OCI-LY1 (cell line): ENCODE results near the gene IL26.

Experiments used
- H2AFZ ChIP-seq: fragments of 200-600 bp; sonication (generic), shearing (Covaris generic); 2 replicates; pipeline ENCODE4 v1.6.0; 2014; ENCODE audit warnings: antibody characterized with exemption, mild to moderate bottlenecking, low read length
- H3F3A ChIP-seq: fragments of 200-600 bp; sonication (generic), shearing (Covaris generic); 2 replicates; pipeline ENCODE4 v1.6.0; 2014; ENCODE audit warnings: mild to moderate bottlenecking, antibody characterized with exemption, low read length, moderate library complexity; ENCODE audit not compliant: insufficient read depth
- H3K27ac ChIP-seq: fragments of 200-600 bp; sonication (generic); 2 replicates; pipeline ENCODE4 v1.5.1; 2014; ENCODE audit warnings: low read length, mixed run types, mild to moderate bottlenecking, low read depth; ENCODE audit not compliant: poor library complexity, severe bottlenecking
- H3K27me3 ChIP-seq: fragments of 200-600 bp; sonication (generic); 2 replicates; pipeline ENCODE4 v1.6.0; 2014; ENCODE audit warnings: antibody characterized with exemption, mild to moderate bottlenecking, low read length, moderate library complexity; ENCODE audit not compliant: insufficient read depth
- H3K36me3 ChIP-seq: fragments of 200-600 bp; sonication (generic); 2 replicates; pipeline ENCODE4 v1.6.1; 2014; ENCODE audit warnings: mild to moderate bottlenecking, antibody characterized with exemption, low read length, moderate library complexity, mixed read lengths; ENCODE audit not compliant: insufficient read depth
- H3K4me1 ChIP-seq: fragments of 200-600 bp; sonication (generic); 2 replicates; pipeline ENCODE4 v1.5.1; 2014; ENCODE audit warnings: mild to moderate bottlenecking, low read length, moderate library complexity; ENCODE audit not compliant: insufficient read depth, severe bottlenecking
- H3K4me2 ChIP-seq: fragments of 200-600 bp; sonication (generic), shearing (Covaris generic); 2 replicates; pipeline ENCODE4 v1.6.1; 2014; ENCODE audit warnings: low read length
- H3K4me3 ChIP-seq: fragments of 200-600 bp; sonication (generic); 2 replicates; pipeline ENCODE4 v1.5.1; 2014; ENCODE audit warnings: low read length, low read depth, mild to moderate bottlenecking, mixed read lengths; ENCODE audit not compliant: poor library complexity, severe bottlenecking
- H3K79me2 ChIP-seq: fragments of 200-600 bp; shearing (Covaris generic); 2 replicates; pipeline ENCODE4 v1.6.1; 2016; ENCODE audit warnings: mixed run types, low read length, mixed read lengths; ENCODE audit not compliant: insufficient read depth
- H3K9ac ChIP-seq: fragments of 200-600 bp; sonication (generic), shearing (Covaris generic); 2 replicates; pipeline ENCODE4 v1.6.1; 2014; ENCODE audit warnings: mild to moderate bottlenecking, low read length, mixed read lengths
- H3K9me2 ChIP-seq: fragments of 200-600 bp; sonication (generic), shearing (Covaris generic); 2 replicates; pipeline ENCODE4 v1.6.1; 2014; ENCODE audit warnings: low read depth, mild to moderate bottlenecking, low read length, mixed read lengths
- H3K9me3 ChIP-seq: fragments of 200-600 bp; shearing (Covaris generic); 2 replicates; pipeline ENCODE4 v1.6.1; 2014; ENCODE audit warnings: low read length, mixed read lengths
- H4K20me1 ChIP-seq: fragments of 200-600 bp; sonication (generic), shearing (Covaris generic); 2 replicates; pipeline ENCODE4 v1.6.0; 2016; ENCODE audit warnings: mild to moderate bottlenecking, low read length; ENCODE audit not compliant: insufficient read depth
- CTCF ChIP-seq: fragments of 200-600 bp; sonication (generic), shearing (Covaris generic); IDR thresholded peaks from 2 replicates; pipeline ENCODE4 v1.5.1; 2017; ENCODE audit warnings: mild to moderate bottlenecking, antibody characterized with exemption, low read length, moderate library complexity, mixed read lengths
- EZH2 ChIP-seq: fragments of 200-600 bp; sonication (generic), shearing (Covaris generic); IDR thresholded peaks from 2 replicates; pipeline ENCODE4 v1.8.0; 2017; ENCODE audit warnings: borderline replicate concordance, mixed run types, mild to moderate bottlenecking, antibody characterized with exemption, low read length, moderate library complexity, mixed read lengths

Gene IL26

GRCh38 chr12:68225576-68226476 lies at the start of gene IL26:
TSS of gene IL26 (minus strand) at chr12:68225810. CDS start at chr12:68225756, 54 bp downstream.
- no peak within 1 kb of the TSS for H3K9ac ChIP-seq

GRCh38 chr12:68272732-68273131 lies 47.1 kb upstream of the IL26 start:
- Histone ChIP-seq H3K9me2 (no peaks in the 10 kb centered on the region), H3K9me3 (no peaks in the 10 kb centered on the region), H3K27ac (no peak overlapping the region), H3K4me3 (no peak overlapping the region), H4K20me1 (no peaks in the 10 kb centered on the region), H3F3A (no peaks in the 10 kb centered on the region), H3K4me2 (no peak overlapping the region), H2AFZ (no peak overlapping the region), H3K79me2 (no peaks in the 10 kb centered on the region), H3K4me1 (no peaks in the 10 kb centered on the region), H3K9ac (no peak overlapping the region), H3K27me3 (no peaks in the 10 kb centered on the region), H3K36me3 (no peaks in the 10 kb centered on the region)
- TF ChIP-seq CTCF, result no peak
- no peak for TF ChIP-seq EZH2

More at GRCh38 chr12:68225576-68226476, at the start of gene IL26:
- Histone ChIP-seq H3K4me1 (no peaks in the 10 kb centered on the region), H3K4me3 (no peak within 1 kb of the TSS), H2AFZ (no peak within 1 kb of the TSS), H3K27me3 (no peaks in the 10 kb centered on the region), H3K36me3 (no peaks in the 10 kb centered on the region), H4K20me1 (no peaks in the 10 kb centered on the region), H3K79me2 (no peaks in the 10 kb centered on the region), H3K27ac (no peak within 1 kb of the TSS), H3K9me2 (no peaks in the 10 kb centered on the region), H3K4me2 (no peak within 1 kb of the TSS), H3K9me3 (no peaks in the 10 kb centered on the region), H3F3A (no peaks in the 10 kb centered on the region)
- TF ChIP-seq EZH2 (no peak), CTCF (no peak)

DNA sequence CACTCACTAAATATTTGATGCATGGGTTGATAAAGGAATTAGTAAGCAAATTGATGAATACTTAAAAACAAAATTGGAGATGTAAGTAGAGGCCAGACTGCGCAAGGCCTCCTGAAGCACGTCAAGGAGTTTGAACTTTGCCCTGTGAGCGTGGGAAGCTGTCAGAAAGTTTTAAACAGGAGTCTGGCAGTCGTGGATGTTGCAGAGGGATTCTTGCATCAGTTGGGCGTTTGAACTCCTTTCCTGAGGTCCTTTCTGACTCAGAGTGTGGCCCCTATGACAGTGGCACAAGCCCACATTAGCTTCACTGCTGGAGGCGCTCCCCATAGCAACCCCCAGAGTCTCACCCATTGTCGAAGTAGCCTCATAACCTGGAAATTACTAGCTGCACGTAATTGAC lies 45.7 kb upstream of the IL26 start:
- H3K27ac ChIP-seq, result no peak overlapping the region
- H3F3A ChIP-seq, result no peaks in the 10 kb centered on the region
- H3K27me3 ChIP-seq, result no peaks in the 10 kb centered on the region
- no peaks in the 10 kb centered on the region for H3K4me1 ChIP-seq
- TF ChIP-seq EZH2, result no peak
- no peak for TF ChIP-seq CTCF
- H3K9me3 ChIP-seq, result no peaks in the 10 kb centered on the region
- H3K9ac ChIP-seq, result no peak overlapping the region
- H3K9me2 ChIP-seq, result no peaks in the 10 kb centered on the region
- H3K4me2 ChIP-seq, result no peak overlapping the region
- no peak overlapping the region for H2AFZ ChIP-seq
- H3K4me3 ChIP-seq, result no peak overlapping the region
- no peaks in the 10 kb centered on the region for H3K36me3 ChIP-seq
- no peaks in the 10 kb centered on the region for H3K79me2 ChIP-seq
- H4K20me1 ChIP-seq, result no peaks in the 10 kb centered on the region
